Esophagus muscularis mucosa (tissue), 4 donors: ENCODE measurements around the gene RTN4. TPM values are rescaled to one million over a fixed set of nuclear protein-coding genes. Genes with fewer than 3 reads are reported as not detected.

ENCODE experiments used
- DNase-seq: peaks from one replicate; pipeline ENCODE4 v3.0.0-alpha.2; 2017; ENCODE audit errors: extremely low spot score
- H3K27ac ChIP-seq, 4 donors: fragments of 200-600 bp; sonication (generic); replicated peaks in 1 of 4; 1 replicate in 3 of 4; 2 replicates in 1 of 4; pipeline ENCODE4 v1.5.1; 2016 to 2019; ENCODE audit warnings: mild to moderate bottlenecking in 1 of 4
- H3K27me3 ChIP-seq, 4 donors: fragments of 200-600 bp; sonication (generic); one replicate each; pipeline versions ENCODE4 v1.5.1 to v1.6.0; 2016 to 2019
- H3K36me3 ChIP-seq, 4 donors: fragments of 200-600 bp; sonication (generic); one replicate each; pipeline ENCODE4 v1.5.1; 2016 to 2019
- H3K4me1 ChIP-seq, 4 donors: fragments of 200-600 bp; sonication (generic); one replicate each; pipeline ENCODE4 v1.5.1; 2016 to 2019
- H3K4me3 ChIP-seq, 4 donors: fragments of 200-600 bp; sonication (generic); 1 replicate in 2 of 4; 2 replicates in 2 of 4; pipeline ENCODE4 v1.5.1; 2016 to 2019; ENCODE audit warnings: mild to moderate bottlenecking in 4 of 4, moderate library complexity in 1 of 4
- H3K9me3 ChIP-seq, 4 donors: fragments of 200-600 bp; sonication (generic); 1 replicate in 3 of 4; 2 replicates in 1 of 4; pipeline ENCODE4 v1.5.1; 2016 to 2019
- EP300 ChIP-seq: sonication (generic); formaldehyde crosslinking; IDR thresholded peaks from one replicate; pipeline ENCODE4 v1.6.1; 2017; ENCODE audit warnings: antibody characterized with exemption
- POLR2A ChIP-seq: fragments of 450-650 bp; IDR thresholded peaks from one replicate; pipeline ENCODE4 v1.6.1; 2017; ENCODE audit warnings: antibody characterized with exemption, moderate library complexity, mild to moderate bottlenecking, low read depth
- POLR2AphosphoS5 ChIP-seq, 2 donors: sonication (generic); formaldehyde crosslinking; IDR thresholded peaks; one replicate each; pipeline ENCODE4 v1.6.1; 2017; ENCODE audit warnings: antibody characterized with exemption in 2 of 2
- WGBS: methylation state at CpG from one replicate; pipeline ENCODE4 v1.1.5; 2018; 5-methylcytosine and 5-hydroxymethylcytosine counted together
- intact Hi-C: fragments of 100-400 bp; cut with DNase I; formaldehyde crosslinking; loops from one replicate; pipeline ENCODE4 v1.15.1; 2023
- total RNA-seq, 4 donors: library from RNA; depleted of rRNA; stranded (reverse); fragments of >200 nt; gene quantifications; one replicate each; pipeline versions ENCODE4 v1.1.0 to v1.2.1, GENCODE V29; 2016
- TF ChIP-seq, protein P1 (sequence below), 3 experiments: fragments of 200-600 bp in 2 of 3; fragments of 450-650 bp in 1 of 3; sonication (generic) in 2 of 3; IDR thresholded peaks; one replicate each; pipeline ENCODE4 v1.5.1; 2017 to 2019; ENCODE audit warnings: antibody characterized with exemption in 3 of 3, mild to moderate bottlenecking in 2 of 3, moderate library complexity in 1 of 3

The RTN4 gene
- total RNA-seq, 4 donors from 2014 or later = 214 to 272 (median 251) TPM

DNA sequence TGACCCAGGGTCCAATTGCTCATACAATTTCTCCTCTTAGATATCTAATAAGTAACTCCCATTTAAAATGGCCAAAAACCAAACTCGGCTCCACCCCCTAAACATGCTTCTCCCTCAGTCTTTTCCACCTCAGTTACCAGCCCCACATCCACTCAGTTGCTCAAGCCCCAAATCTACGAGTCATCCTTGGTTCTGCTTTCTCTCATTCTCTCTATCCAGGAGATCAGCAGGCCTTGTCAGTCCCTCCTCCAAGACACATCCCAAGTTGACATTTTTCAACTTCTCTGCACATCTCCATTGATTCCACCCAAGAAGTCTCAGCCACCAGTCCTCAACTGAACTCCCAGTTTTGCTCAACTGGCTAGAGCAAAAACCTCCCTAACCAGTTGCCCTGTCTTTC lies 40.5 kb upstream of the RTN4 start:
- Histone ChIP-seq H3K27me3 (no peaks in the 10 kb centered on the region), H3K4me1 (peaks cover 0 to 4% (median 0%) of the 10 kb centered on the region in 4 donors), H3K27ac (no peak overlapping the region), H3K4me3 (no peak overlapping the region), H3K36me3 (no peaks in the 10 kb centered on the region), H3K9me3 (no peaks in the 10 kb centered on the region)
- no peak for TF ChIP-seq POLR2AphosphoS5 (IDR thresholded peaks at IDR 0.05)
- TF ChIP-seq POLR2A = no peak
- TF ChIP-seq, protein P1, sequence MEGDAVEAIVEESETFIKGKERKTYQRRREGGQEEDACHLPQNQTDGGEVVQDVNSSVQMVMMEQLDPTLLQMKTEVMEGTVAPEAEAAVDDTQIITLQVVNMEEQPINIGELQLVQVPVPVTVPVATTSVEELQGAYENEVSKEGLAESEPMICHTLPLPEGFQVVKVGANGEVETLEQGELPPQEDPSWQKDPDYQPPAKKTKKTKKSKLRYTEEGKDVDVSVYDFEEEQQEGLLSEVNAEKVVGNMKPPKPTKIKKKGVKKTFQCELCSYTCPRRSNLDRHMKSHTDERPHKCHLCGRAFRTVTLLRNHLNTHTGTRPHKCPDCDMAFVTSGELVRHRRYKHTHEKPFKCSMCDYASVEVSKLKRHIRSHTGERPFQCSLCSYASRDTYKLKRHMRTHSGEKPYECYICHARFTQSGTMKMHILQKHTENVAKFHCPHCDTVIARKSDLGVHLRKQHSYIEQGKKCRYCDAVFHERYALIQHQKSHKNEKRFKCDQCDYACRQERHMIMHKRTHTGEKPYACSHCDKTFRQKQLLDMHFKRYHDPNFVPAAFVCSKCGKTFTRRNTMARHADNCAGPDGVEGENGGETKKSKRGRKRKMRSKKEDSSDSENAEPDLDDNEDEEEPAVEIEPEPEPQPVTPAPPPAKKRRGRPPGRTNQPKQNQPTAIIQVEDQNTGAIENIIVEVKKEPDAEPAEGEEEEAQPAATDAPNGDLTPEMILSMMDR (IDR thresholded peaks at IDR 0.05) = no peak
- 100% methylated on average over 2 of the region's 2 CpGs for WGBS
- intact Hi-C loops = no loop called here
- no peak for DNase-seq

DNA sequence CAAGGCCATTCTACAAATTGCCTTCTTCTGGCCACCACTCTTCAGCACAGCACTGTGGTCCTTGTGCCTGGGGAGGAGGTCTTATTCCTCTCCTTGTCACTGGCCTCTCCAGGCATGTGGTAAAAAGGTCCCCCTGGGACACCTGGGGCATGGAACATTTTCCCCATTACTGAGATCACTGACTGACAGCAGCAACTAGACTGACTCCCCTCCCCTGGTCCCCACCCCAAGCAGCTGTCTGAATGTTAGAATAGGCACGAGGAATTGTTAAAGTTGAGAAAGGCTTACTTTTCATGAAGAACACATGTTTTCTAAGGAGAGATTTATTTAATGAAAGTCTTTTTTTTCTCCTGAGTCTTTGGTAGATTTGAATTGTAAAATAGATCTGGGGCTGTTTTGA lies 39.5 kb upstream of the RTN4 start:
- no peaks in the 10 kb centered on the region for H3K9me3 ChIP-seq
- H3K27me3 ChIP-seq = no peaks in the 10 kb centered on the region
- 89% methylated on average over 1 of the region's 1 CpG for WGBS
- DNase-seq = no peak
- no peak overlapping the region for H3K4me3 ChIP-seq
- no peak for TF ChIP-seq EP300
- TF ChIP-seq POLR2AphosphoS5 (IDR thresholded peaks at IDR 0.05) = no peak
- TF ChIP-seq, protein P1 (IDR thresholded peaks at IDR 0.05) = no peak
- TF ChIP-seq POLR2A = no peak
- no peak overlapping the region for H3K27ac ChIP-seq
- H3K36me3 ChIP-seq = no peaks in the 10 kb centered on the region
- intact Hi-C loops = no loop called here
- H3K4me1 ChIP-seq = no peaks in the 10 kb centered on the region

DNA sequence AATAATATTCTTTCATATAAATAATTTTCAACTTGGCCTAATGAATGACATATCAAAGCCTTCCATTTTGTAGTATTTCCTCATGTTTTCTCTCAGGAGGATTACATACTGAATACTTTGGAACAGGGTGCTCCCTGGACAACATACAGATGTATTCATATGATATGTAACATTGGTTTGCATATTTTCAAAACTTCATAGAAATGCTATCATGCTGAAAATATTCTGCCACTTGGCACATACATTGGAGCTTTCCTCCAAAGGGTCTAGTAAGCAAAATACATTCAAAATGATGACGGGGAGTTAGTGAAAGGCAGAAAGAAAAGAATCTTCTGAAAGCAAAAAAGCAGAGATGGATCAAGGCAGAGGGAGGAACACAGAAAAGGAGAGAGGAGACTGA lies 38.1 kb upstream of the RTN4 start:
- no peaks in the 10 kb centered on the region for H3K27me3 ChIP-seq
- H3K36me3 ChIP-seq = no peaks in the 10 kb centered on the region
- no peak overlapping the region for H3K27ac ChIP-seq
- H3K9me3 ChIP-seq = no peaks in the 10 kb centered on the region
- H3K4me1 ChIP-seq = no peaks in the 10 kb centered on the region
- H3K4me3 ChIP-seq = no peak overlapping the region
- no peak for DNase-seq
- 84% methylated on average over 1 of the region's 1 CpG for WGBS
- TF ChIP-seq POLR2AphosphoS5 (IDR thresholded peaks at IDR 0.05) (no peak), EP300 (no peak)
- TF ChIP-seq, protein P1 (IDR thresholded peaks at IDR 0.05) = no peak
- intact Hi-C loops = no loop called here

DNA sequence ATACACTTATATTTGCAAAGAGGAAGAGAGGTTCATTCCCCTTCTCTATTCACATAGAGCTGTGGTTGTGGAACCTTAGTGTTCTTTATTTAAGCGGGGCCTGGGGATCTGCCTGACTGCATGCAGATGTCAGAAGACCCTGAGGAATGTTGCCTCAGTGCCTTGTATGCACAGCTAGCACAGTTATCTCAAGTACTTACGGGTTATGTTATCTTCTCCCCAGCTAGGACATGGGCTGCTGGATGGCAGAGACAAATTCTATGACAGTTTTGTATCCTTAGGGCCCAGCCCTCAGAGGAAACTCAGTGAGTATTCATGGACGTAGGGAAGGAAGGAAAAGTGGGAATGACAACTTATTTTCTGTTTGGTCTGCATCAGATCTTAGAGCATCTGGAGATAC lies 37.7 kb upstream of the RTN4 start:
- Histone ChIP-seq H3K4me1 (no peaks in the 10 kb centered on the region), H3K4me3 (no peak overlapping the region), H3K9me3 (no peaks in the 10 kb centered on the region), H3K27me3 (no peaks in the 10 kb centered on the region), H3K36me3 (no peaks in the 10 kb centered on the region), H3K27ac (no peak overlapping the region)
- 84% methylated on average over 3 of the region's 3 CpGs for WGBS
- no peak for DNase-seq
- TF ChIP-seq, protein P1 (IDR thresholded peaks at IDR 0.05) = no peak
- TF ChIP-seq POLR2A (no peak), EP300 (no peak), POLR2AphosphoS5 (IDR thresholded peaks at IDR 0.05) (no peak)
- intact Hi-C loops = no loop called here

DNA sequence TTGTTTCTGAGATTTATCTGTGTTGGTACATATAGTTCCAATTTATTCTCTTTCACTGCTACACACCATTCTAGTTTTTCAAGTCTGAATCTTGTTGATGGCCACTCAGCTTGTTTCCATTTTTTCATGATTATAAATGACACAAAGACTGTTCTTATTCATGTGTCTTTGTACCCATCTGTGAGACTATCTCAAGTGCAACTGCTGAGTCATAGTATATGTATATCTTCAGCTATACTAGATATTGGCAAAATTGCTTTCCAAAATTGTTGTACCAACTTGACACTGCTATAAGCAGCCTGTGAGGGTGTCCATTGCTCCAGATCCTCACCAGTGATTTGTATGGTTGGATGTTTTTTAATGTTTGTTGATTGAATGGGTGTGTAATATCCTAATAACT lies 37.2 kb upstream of the RTN4 start:
- no peaks in the 10 kb centered on the region for H3K36me3 ChIP-seq
- no peaks in the 10 kb centered on the region for H3K4me1 ChIP-seq
- no peak for DNase-seq
- no peak overlapping the region for H3K27ac ChIP-seq
- intact Hi-C loops = no loop called here
- no peak overlapping the region for H3K4me3 ChIP-seq
- H3K27me3 ChIP-seq = no peaks in the 10 kb centered on the region
- H3K9me3 ChIP-seq = no peaks in the 10 kb centered on the region
- TF ChIP-seq EP300 = no peak
- no peak for TF ChIP-seq POLR2AphosphoS5 (IDR thresholded peaks at IDR 0.05)
- TF ChIP-seq POLR2A = no peak
- TF ChIP-seq, protein P1 (IDR thresholded peaks at IDR 0.05) = no peak
